Inflammatory macrophage (primary cell): ENCODE results near the gene SLC48A1.
A peak's percentile ranks its signal among the peaks of the same experiment; 100 is the strongest.

ENCODE experiments used
- DNase-seq, 2 donors: peaks; one replicate each; pipeline ENCODE4 v3.0.0-alpha.2; 2020 to 2022

SLC48A1 gene

DNA sequence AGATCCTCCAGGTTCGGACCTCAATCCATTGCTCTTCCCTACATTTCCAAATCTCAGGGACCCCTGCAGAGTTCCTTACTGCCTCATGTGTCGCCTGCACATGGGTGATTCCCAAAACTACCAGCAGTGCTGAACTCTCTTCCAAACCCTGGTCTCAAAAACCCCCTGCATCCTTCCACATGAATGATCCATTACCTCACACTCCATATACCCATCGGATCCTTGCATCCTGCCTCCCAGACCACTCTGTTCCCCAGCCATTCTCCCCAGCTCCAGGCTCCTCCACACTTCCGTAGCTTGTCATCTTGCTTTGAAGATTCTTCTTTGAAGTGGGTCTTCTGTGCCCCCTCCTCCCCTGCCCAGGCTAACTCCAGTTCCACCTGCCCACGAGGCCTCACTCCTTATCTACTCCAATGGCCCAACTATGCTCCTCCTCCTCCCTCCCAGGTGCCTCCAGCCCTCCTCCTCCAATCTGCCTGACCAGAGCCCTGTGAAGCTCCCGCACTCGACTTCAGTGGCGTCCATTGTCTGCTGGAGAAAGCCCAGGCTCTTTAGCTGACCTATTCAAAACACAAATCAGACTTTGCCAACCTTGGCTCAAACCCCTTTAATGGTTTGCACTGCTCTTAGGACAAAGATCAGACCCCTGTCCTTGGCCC is 28.1 kb upstream of the SLC48A1 start:
- no peak for DNase-seq

DNA sequence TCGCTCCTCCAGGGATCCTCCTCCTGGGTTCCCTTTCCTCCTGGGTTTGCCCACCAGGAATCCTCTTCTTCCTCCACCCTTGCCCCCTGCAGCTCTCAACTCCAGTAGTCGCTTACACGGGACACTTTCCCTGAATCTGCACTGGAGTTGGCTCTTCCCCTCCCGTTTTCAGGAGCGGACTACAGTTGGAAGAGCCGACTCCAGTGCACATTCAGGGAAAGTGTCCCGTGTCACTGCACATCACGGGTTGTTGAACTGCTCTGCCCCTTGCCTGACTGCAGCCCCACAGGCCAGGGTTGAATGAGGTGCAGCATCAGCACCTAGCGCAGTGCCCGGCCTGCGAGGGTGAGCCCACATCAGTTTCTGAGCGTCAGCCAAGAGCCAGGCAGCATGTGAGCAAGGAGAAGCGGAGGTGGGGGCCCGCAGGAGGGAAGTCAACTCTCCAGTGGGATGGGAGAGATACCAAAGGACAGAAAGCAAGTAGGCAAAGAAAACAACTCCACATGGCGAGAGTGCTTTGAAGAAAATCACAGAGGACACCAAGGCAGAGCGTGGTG is 27.5 kb upstream of the SLC48A1 start:
- DNase-seq = no peak

DNA sequence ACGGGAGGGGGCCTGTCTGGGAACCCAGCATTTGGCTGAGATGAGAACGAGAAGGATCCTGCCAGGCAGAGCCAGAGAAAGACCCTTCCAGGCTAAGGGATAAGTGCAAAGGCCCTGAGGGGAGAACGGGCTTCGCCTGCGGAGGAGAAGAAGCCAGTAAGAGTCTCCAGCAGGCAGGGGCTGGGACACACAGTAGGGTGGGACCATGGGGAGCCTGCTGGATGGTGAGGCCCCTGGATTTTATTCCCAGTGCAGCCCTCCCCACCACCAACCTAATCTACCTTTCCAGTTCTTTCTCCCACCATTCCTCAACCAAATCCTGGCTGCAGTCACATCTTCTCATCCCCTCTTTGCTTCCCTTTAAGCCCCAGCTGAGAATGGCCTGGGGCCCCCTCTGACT is 27.0 kb upstream of the SLC48A1 start:
- no peak for DNase-seq

DNA sequence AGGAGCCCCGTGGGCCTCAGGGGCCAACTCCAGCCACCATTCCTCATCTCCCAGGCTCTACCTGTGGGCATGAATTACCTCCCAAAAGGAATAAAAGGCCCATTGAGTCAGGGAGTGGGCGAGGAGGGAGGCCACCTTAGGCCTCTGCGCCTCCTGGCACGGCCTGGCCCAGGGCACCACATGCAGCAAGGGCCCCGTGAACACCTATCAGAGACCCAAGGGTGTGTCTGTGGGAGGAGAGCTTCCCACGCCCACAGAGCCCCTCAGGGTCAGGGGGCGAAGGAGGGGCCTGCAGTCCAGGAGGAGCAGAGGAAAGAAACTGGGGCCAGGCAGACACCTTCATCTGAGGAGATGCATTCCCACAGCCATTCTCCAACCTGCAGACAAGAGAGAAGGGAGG is 26.5 kb upstream of the SLC48A1 start:
- DNase-seq = no peak

DNA sequence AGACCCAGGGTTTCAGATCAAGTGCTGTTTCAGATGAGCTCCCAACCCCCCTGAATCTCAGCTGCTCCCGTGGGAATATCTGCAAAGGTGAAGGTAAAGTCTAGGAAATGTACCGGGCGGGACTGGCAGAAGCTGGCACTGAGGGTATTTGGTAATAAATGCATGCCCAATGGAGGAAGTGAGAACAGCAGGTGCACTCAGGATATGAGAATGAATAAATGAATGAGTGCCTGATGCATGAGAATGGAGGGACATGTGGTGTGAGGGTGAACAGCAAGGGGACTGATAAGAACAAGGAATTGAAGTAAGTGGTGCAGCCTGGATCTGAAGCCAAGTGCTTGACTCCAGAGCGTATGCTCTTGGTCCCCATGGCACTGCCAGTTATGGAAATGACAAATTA is 25.9 kb upstream of the SLC48A1 start:
- no peak for DNase-seq

DNA sequence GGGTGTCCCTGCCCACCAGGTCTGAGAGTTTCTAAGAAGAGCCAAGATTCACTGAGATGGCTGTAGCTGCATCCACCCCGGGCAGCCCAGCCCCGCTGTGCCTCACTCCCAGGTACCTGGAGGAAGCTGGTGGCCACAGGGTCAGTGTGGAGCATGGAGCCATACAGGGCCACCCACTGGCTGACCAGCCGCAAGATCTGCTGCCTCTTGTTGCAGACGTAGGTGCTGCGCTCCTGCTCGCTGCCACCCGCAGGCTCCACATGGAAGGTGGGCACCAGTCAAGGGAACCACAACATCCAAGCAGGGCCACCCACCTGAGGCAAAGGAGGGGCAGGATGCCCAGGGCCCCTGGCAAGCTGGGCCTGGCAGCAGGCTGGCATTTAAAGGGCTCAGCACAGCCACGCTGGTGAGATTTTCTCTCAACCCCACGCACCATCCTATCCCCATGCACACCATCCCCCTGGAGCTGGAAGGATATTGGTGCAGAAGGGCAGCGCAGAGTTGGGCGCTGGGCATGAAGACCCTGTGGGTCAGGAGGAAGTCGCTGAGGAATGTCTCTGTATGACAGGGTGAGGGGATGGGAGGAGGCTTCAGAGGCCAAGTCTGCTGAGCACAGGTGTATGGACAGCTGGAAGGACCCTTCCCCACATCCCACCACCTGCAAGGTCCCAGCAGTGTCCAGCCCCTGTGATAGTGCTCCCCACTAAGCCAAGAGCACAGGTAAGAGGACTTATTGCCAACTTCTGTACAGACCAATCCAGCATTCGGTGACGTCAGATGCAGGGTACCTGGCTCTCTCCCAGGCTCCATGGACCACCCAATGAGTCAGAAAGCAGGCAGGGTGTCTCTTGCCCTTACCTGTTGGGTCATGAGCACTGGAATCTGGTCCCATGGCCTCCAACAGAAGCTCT is 25.2 kb upstream of the SLC48A1 start:
- no peak for DNase-seq

DNA sequence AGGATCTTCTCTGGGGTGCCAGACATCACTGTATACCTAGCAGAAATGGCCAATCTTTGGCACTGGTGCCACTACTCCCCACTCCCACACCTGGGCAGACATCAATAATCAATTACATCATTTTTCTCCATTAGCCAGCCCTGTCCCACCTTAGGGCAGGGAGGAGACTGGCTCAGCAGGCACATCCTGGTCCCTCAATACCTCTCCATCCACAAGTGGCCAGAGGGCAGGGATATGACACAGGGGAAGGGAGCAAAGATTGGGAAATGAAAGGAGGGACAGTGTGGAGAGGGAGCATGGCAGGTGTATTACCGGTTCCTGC is 24.6 kb upstream of the SLC48A1 start:
- DNase-seq = no peak

DNA sequence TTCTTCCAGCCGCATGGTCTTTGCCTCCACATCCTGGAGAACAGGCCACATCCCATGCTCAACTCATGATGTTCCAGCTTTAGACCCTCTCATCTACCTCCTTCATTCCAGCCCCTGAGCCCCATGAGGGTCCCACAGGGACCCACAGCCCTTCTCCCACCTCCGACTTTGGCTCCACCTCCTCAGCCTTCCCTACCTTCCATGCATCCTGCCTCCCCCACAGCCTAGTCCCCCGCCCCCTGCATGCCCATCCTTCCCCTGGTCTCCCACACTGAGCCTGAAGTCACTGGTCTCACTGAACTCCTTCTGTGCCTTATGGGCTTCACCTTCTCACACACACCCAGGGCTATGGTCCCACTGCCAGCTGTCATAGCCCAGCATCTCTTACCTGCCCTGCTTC is 24.1 kb upstream of the SLC48A1 start:
- no peak for DNase-seq

DNA sequence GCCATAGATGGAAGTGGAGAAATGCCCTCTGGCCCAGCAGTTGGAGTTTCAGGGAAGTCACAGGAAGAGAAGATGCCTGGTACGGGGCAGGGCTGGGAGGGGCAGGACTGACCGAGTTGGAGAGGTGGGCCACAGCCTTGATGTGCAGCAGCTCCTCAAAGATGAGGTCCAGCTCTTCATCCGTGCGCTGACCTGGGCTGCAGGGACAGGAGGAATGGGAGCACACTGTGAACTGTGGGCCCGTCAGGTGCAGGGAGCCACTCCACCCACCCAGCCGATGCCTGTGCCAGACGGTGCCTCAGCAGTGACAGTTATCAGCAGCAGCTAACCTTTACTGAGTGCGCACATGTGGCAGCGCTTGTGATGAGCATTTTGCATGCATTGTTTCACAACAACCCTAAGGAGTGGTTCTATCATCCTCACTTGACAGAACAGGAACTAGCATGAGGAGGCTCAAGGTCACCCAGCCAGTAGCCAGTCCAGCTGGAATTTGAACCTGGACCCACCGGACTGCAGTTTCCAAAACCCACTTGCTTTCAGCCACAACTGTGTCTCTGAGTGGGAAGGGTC is 22.7 kb upstream of the SLC48A1 start:
- DNase-seq = peak; percentile 85 to 92

DNA sequence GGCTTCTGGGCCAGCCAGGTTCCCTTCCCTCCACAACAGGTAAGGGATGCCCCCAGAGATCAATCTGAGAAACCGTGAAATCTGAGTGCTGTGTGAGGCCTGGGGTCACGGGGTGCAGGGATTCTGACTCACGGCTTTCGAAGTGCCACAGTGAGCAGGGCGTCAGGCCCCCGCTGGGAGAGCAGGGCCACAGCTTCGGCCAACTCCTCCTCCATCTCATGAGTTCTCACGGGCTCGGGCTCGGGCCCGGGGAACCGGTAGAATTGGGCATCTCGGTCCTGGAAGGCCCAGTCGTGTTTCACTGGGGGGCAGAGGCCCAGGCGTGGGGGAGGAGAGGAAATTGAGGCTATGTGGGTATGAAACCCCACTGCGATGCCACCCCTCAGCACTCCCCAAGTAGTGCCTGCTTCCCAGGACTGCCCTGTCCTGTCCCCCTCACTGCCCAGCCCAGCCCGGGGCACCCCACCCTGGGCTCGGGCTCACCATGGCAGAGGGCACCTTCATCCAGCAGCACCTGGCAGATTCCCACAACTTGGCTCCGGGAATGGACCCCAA is 22.0 kb upstream of the SLC48A1 start:
- DNase-seq = no peak

DNA sequence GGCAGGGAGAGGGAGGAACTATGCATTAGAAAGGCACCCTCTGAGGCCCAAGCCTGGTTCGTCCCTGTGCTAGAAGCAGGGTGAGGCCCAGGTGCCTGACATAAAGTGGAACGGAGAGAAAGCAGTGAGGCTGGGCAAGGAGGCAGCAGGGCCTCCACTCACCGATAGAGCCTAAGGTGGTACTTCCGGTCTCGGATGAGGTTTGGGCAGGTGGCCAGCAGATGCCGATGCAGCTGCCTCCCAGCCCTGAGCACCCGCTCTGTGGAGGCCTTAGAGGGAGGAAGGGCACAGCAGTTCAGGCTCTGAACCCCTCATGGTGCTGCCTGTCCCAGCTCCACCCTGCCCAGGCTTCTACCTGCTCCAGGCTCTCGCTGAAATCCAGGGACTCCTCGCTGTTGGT is 21.5 kb upstream of the SLC48A1 start:
- DNase-seq = no peak

DNA sequence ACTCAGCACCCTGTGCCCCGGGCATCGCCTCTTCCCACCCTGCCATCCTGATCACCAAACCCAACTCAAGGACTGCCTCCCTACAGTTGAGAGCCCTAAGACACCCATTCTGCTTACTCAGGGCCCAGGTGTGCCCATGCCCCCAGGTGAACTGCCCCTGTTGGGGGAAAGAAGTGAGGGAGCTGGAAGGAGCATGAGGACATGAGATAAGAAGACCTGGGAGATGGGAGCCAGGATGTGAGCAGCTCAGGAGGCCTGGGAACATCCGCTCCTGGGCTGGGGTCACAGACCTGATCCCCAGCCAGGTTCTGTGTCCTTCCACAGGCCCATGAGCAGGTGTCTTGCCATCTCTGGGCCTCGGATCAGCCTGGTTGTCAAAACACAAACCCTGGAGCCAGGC is 20.9 kb upstream of the SLC48A1 start:
- no peak for DNase-seq

DNA sequence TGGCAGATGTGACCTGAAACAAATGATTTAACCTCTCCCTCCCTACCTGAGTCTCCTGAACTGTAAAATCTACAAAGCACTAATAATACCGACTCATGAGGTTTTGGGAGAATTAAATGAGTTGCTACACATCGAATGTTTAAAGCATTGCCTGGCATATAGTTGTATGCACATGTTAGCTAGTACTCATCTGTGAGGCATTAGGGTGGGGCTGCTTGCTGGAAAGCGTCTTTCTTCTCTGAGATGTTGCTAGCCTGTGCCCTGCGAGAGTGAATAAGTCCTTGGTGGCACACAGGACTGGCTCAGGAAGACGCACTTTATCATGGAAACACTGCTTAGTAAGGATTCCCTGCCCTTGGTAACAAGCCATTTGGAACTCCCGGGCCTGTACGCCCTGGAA is 20.5 kb upstream of the SLC48A1 start:
- DNase-seq = no peak

DNA sequence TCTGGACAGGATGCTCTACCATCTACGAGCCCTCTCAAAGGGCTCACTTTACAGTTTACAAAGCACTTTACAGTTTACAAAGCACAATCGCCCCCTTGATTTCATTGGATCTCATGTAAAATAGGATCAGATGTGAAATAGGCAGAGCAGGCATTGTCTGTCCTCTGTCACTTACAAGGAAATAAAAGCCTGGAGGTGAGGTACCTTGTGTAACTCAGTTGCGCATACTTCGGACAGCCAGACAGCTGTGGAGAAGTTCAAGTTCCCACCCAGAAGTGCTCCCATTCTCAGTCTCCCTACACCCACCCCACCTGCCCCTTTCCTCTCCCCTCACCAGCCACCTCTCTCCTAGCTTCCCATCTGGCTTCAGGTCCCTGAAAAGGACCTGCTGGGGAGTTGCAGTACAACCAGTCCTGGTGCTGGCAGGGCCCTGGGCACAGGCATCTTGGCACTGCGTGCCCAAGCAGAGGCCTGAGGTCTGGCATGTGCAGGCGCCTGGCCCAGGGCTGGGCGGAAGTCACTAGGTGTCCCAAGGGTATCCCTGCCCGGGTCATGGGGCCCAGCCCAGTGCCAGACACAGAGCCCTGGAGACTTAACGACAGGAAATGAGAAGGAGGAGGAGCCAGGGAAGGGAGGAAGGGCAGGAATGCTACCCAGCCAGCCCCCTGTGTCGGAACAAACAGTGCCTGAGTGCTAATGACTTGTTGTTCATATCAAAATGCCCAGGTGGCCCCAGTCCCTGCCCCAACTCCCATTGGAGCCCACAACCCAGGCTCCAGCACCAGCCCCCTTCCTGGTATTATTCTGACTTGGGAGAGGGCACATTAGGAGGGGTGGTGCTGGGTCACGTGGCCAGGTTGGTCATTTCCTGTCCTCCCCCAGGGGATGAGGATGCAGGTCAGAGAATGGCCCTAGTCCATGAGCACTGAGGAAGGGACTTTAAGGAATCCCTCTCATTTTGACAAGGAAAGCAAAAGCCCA is 19.7 kb upstream of the SLC48A1 start:
- DNase-seq = no peak

DNA sequence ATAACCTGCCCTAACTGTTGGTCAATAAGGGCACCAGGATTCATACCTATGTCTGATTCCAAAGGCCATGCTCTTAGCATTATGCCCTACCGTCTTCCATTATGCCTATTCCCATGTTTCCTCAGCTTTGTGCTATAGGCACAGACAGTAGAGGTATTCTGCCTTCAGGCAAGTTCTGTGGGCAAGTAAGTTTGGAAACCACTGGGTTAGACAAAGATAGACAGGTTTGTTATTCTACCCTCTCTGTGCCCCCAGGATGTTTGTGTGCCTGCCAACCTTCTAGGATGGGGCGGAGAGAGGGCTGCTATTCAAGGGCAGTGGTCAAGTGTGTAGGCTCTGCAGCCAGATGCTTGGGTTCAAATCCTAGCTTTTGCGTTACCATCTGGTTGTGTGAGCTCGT is 18.9 kb upstream of the SLC48A1 start:
- DNase-seq = no peak

DNA sequence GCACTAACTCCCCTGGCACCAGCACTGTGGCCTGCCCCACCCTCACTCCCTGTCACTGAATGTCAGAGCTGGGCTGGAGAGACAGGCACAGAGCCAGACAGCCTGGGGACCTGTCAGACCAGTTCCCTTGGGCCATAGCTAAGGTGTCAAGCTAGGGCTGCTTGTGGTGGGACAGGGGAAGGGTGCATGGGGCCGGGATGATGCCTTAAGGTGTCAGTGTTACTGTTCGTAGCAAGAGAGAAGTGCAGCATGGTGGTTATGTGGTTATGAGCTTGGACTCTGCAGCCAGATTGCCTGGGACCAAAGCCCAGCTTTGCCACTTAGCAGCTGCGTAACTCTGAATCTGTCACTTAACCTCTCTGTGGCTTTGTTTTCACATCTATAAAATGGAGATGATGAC is 18.2 kb upstream of the SLC48A1 start:
- no peak for DNase-seq

DNA sequence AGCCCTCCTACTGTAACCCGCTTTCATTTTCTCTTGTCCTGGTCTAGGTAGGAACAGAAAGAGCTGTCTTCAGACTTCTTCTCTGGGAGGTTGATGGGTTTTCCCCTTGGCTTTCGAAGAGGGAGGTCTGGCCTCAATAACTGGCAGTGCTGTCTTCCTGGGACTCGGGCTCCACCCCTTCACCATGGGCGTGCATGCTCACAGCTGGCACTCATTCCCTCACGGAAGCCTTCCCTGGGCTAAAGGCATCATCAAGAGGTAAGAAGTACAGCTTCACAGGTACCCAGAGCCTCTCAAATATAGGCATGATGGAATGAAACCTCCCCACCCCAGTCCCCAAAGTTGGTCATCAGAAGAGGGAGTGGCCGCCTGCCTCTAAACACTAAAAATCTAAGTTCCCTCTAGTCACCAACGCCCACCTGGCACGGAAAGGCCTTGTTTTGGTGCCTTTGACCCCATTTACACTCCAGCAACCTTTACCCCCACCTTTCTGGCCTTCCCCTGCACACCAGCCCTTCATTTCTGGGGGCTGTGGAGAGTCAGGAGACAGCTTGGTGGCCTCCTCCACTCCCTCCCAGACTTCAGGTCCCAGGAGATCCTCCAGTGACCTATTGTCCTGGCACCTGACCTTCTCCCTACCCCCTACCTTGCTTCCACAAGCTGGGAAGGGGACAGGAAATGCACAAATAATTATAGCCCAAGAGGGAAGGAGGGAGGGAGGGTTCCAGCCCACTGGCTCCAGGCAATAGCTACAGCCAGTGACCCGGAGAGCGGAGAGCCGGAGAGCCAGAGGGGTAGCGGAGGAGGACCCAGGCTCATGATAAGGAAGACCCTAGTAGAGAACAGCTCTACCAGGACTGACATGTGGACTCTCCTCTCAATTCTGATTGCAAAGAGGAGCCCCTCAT is 17.1 kb upstream of the SLC48A1 start:
- no peak for DNase-seq

DNA sequence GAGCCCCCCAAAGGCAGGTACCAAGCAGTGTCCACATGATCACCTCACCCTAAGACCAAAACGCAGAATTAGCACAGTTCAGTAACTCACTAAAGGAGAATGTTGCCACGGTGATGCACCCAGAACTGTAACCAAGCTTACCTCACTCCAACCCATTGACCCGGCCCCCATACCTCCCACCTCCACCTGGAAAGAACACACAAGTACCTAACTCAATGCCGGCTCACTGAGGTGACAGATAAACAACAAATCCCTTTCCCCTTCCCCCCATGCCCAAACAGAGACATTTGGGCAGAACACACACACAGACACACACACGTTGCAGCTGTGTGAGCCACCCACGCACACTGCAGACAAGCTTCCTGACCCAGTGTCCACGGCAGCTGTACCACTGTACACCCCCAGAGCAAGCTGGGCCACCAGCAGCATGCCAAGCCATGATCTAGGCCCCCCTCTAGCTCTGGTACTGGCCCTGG is 15.6 kb upstream of the SLC48A1 start:
- peak; percentile 11 to 61 for DNase-seq

DNA sequence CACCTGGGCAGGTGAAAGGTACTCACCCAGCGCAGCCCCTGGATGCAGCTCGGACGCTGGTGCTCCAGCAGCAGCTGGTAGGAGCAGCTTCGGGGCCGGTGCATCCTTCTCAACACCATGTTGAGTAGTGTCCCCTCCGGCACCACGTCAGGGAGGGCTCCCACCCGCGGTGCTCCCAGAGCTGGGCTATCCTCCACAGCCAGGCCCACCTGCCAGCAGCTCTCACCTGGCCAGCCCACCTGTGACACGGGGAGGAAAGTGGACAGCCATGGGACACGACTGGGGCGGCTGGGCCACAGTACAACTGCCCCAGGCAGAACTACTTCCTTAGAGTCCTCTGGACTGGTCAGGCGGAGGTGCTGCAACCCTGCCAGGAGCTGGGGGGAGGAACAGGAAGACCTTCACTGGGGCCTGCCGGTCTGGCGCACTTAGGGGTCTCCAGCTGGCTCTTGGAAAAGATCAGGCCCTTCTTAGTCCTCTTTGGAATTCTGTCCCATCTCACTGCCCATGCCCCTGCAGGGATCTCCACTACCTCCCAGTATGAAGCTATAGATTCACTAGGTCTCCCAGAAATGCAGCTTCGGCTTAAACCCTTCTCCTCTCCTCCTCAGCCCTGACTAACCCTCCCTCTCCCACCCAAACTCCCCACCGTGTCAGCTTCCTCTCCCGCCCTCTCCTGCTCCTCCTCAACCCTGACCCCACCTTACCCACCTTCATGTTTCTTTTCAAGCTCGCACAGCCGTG is 15.0 kb upstream of the SLC48A1 start:
- DNase-seq = peak; percentile 48 to 78

DNA sequence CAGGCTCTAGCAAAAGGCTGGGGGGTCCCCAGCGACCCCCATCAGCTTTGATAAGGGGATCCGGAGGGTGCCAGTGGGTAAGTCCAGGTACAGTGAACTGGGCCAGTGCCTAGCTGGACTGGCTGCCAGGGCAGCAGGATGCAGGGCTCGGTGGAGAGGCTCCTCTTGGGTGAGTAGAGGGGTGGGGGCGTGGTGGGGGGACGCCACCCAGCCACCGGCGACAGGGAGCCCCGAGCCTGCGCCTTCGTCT is 14.5 kb upstream of the SLC48A1 start:
- no peak for DNase-seq
